Measurements from ENCODE around the gene SPTSSB. TPM values are rescaled to one million over a fixed set of nuclear protein-coding genes. Genes with fewer than 3 reads are reported as not detected.

SPTSSB gene
- total and polyA plus RNA-seq, 11 donors: 0.09 to 0.58 (median 0.36) TPM; not detected in 5

- 31 to 43% (median 37%) methylated on average over 1 of the region's 1 CpG for WGBS, 4 donors
- no peaks in the 10 kb centered on the region for H3K36me3 ChIP-seq
- peak; percentile 37 to 87 (median 80) for ATAC-seq
- peak in 4 of 5 donors; percentile 32 to 53 (median 40) for DNase-seq
- no peak overlapping the region for H3K4me3 ChIP-seq
- no peaks in the 10 kb centered on the region for H3K9me3 ChIP-seq
- H3K27ac ChIP-seq: peak overlapping the region; percentile 41 to 88 (median 74)
- intact Hi-C loops (cut with DNase I): loop anchor here in 3 of 10 donors (10.0 kb wide), 5 partner anchors 341 to 721 kb away; no protein-coding TSS in a partner anchor
- TF ChIP-seq POLR2A (IDR thresholded peaks at IDR 0.05): no peak
- TF ChIP-seq CTCF (IDR thresholded peaks at IDR 0.05): no peak
- H3K4me1 ChIP-seq: peaks cover 0 to 41% (median 19%) of the 10 kb centered on the region in 12 donors
- no peaks in the 10 kb centered on the region for H3K27me3 ChIP-seq
Observed at GRCh38 chr3:161415506-161416231, 44.4 kb upstream of the SPTSSB start.

GRCh38 chr3:161414907-161415306 lies 43.6 kb upstream of the SPTSSB start:
- no peaks in the 10 kb centered on the region for H3K36me3 ChIP-seq
- WGBS, 4 donors: 72 to 81% (median 73%) methylated on average over 1 of the region's 1 CpG
- H3K4me1 ChIP-seq: peaks cover 0 to 41% (median 19%) of the 10 kb centered on the region in 12 donors
- no peak for ATAC-seq
- H3K27ac ChIP-seq: peak overlapping the region in 7 of 12 donors; percentile 30 to 88 (median 77)
- intact Hi-C loops (cut with DNase I): loop anchor here in 3 of 10 donors (5.0 to 10.0 kb wide), 6 partner anchors 143 to 720 kb away; no protein-coding TSS in a partner anchor
- no peaks in the 10 kb centered on the region for H3K27me3 ChIP-seq
- no peak overlapping the region for H3K4me3 ChIP-seq
- no peak for DNase-seq
- H3K9me3 ChIP-seq: no peaks in the 10 kb centered on the region
- TF ChIP-seq CTCF (IDR thresholded peaks at IDR 0.05): no peak
- no peak for TF ChIP-seq POLR2A (IDR thresholded peaks at IDR 0.05)

- Histone ChIP-seq H3K27ac (peak overlapping the region in 5 of 12 donors; percentile 24 to 54 (median 35)), H3K36me3 (no peaks in the 10 kb centered on the region), H3K4me1 (peaks cover 0 to 41% (median 20%) of the 10 kb centered on the region in 12 donors), H3K4me3 (no peak overlapping the region), H3K27me3 (no peaks in the 10 kb centered on the region), H3K9me3 (no peaks in the 10 kb centered on the region)
- no peak for DNase-seq
- ATAC-seq: no peak
- 63 to 74% (median 67%) methylated on average over 1 of the region's 1 CpG for WGBS, 4 donors
- intact Hi-C loops (cut with DNase I): loop anchor here in 3 of 10 donors (5.0 to 10.0 kb wide), 6 partner anchors 142 to 719 kb away; no protein-coding TSS in a partner anchor
- TF ChIP-seq POLR2A (IDR thresholded peaks at IDR 0.05): no peak
- TF ChIP-seq CTCF (IDR thresholded peaks at IDR 0.05): no peak
Observed at GRCh38 chr3:161413855-161414210, 42.5 kb upstream of the SPTSSB start.

GRCh38 chr3:161413127-161413854 lies 42.0 kb upstream of the SPTSSB start:
- peak overlapping the region in 6 of 12 donors; percentile 24 to 54 (median 34) for H3K27ac ChIP-seq
- H3K36me3 ChIP-seq: no peaks in the 10 kb centered on the region
- H3K4me3 ChIP-seq: no peak overlapping the region
- intact Hi-C loops (cut with DNase I): loop anchor here in 3 of 10 donors (5.0 to 10.0 kb wide), 6 partner anchors 141 to 718 kb away; no protein-coding TSS in a partner anchor
- peak; percentile 70 to 89 (median 82) for ATAC-seq
- no peaks in the 10 kb centered on the region for H3K27me3 ChIP-seq
- peaks cover 0 to 43% (median 20%) of the 10 kb centered on the region in 12 donors for H3K4me1 ChIP-seq
- peak in 4 of 5 donors; percentile 66 to 85 (median 73) for DNase-seq
- H3K9me3 ChIP-seq: no peaks in the 10 kb centered on the region
- 30 to 49% (median 39%) methylated on average over 2 of the region's 2 CpGs for WGBS, 4 donors
- TF ChIP-seq POLR2A (IDR thresholded peaks at IDR 0.05) (no peak), CTCF (IDR thresholded peaks at IDR 0.05) (no peak)
